Glomerular endothelial cell (primary cell): ENCODE data around the gene RAPGEF1. TPM values are rescaled to one million over a fixed set of nuclear protein-coding genes. Genes with fewer than 3 reads are reported as not detected.

ENCODE experiments used
- DNase-seq: peaks from one replicate; pipeline ENCODE4 v3.0.0-alpha.2; 2011; ENCODE audit warnings: low read depth, low spot score; ENCODE audit errors: extremely low read depth
- total RNA-seq: library from RNA; depleted of rRNA; stranded (reverse); fragments of >200 nt; gene quantifications from 2 replicates; pipeline ENCODE4 v1.2.3, GENCODE V29; 2015

RAPGEF1 gene
- total RNA-seq, 1 donor from 2014 or later: 102 TPM

DNA sequence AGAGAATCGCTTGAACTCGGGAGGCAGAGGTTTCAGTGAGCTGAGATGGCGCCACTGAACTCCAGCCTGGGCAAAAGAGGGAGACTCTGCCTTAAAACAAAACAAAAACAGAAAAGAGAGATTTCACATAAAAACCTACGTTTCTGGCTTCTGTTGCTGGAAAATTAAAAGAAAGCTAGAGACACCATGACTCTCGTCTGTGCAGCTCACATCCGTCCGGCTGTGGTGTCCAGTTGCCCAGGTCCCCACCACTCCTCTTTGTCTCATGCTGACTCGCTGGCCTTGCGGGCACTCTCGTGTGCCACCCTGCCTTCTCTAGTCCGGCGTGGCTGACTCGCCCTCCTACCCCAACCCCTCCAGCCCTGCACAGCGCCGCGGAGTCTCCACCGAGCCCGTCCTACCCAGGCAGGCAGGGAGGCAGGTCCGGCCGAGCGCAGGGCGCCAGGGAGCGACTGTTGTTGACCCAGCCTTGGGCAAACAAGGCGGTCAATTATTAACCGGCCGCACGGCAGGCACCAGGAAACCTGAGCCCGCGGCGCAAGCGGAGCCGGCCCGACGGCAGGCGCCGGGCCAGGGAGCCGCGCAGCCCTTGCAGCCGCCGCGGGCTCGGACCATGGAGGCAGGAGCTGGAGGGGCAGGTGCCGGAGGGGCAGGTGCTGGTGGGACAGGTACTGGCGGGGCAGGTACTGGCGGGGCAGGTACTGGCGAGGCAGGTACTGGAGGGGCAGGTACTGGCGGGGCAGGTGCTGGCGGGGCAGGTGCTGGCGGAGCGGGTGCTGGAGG lies 194.7 kb downstream of the RAPGEF1 start, which contains the start of gene PRRT1B:
Gene PRRT1B (plus strand): TSS at position 521 of the 783 bp plus-strand sequence. CDS start 93 bp downstream, at position 614.
- no peak for DNase-seq

DNA sequence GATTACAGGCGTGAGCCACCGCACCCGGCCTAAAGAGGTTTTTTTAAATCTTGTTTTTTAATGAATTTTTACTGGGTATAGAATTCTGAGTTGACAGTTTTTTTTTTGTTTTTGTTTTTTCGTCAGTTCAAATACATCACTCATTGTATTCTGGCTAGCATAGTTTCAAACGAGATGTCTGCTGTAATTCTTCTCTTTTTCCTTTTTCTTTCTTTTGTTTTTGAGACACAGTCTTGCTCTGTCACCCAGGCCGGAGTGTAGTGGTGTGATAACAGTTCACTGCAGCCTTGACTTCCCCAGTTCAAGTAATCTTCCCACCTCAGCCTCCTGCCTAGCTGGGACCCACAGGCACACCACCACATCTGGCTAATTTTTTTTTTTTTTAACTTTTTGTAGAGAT lies 196.7 kb downstream of the RAPGEF1 start:
- no peak for DNase-seq

- DNase-seq: no peak
Measured at GRCh38 chr9:131539223-131539923, 200.5 kb downstream of the RAPGEF1 start.

GRCh38 chr9:131537946-131538345 lies 201.9 kb downstream of the RAPGEF1 start:
- no peak for DNase-seq

- DNase-seq: no peak
Measured at GRCh38 chr9:131534721-131535237, 205.1 kb downstream of the RAPGEF1 start.

DNA sequence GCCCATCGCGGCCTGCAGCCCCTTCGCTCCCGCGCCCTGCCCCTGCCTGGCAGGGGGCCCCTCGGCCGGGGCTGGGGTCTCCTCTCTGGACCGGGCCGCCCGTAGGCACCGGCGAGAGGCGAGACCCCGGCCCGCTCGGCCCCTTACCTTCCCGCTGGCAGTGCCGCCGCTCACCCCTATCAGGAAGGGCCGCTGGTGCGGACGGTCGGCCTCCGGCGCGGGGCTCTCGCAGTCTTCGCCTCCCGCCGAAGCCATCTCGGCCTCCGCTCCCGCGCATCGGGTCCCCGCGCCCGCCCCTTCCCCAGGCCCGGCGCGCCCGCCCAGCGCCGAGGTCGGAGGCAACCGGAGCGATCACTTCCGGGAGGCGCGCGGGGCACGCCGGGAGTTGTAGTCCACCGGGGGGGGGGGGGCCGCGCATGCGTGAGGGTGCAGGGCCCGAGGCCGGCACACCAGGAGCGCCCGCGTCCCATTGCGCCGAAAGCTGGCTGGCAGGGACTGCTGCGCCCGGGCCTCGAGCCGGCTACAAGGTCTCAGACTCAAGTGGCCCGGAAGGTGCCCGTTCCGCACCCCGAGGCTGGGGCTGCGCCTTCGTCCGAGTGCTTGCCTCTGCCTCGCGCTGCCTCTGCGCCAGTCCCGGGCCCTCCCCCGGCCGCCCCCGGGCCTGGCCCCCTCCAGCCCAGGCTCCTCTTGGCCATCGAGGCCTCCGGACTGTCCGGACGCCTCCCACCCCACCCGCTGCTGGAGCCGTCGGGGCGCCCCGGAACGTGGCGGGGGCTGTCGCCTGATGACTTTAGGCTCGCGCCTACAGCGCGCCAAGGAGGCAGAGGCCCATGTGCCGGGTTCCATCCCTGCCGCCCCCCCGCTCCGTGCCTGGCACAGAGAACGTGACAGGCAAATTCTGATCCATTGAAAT lies 208.7 kb downstream of the RAPGEF1 start, which contains the start of gene UCK1:
Gene UCK1 (minus strand): TSS at position 344 of the 913 bp plus-strand sequence. CDS start 89 bp downstream, at position 255.
- no peak for DNase-seq

DNA sequence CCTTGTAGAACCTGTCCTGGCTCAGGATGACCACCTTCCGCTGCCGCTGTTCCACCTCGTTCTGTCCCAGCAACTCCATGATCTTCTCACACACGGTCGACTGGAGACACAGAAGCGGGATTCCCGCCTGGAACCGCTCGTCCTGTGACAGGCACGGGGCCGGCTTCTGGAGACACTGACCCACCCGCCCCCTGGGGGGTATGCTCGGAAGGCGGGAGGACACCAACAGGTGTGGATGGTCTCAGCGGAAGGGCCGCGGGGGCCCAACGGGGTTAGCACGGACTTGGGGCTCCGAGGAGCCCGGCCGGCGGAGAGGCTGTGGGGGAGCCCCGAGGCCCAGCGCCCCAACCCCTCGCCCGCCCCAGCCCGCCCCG lies 209.3 kb downstream of the RAPGEF1 start:
- no peak for DNase-seq

GRCh38 chr9:131529597-131530545 lies 210.0 kb downstream of the RAPGEF1 start:
- no peak for DNase-seq

DNA sequence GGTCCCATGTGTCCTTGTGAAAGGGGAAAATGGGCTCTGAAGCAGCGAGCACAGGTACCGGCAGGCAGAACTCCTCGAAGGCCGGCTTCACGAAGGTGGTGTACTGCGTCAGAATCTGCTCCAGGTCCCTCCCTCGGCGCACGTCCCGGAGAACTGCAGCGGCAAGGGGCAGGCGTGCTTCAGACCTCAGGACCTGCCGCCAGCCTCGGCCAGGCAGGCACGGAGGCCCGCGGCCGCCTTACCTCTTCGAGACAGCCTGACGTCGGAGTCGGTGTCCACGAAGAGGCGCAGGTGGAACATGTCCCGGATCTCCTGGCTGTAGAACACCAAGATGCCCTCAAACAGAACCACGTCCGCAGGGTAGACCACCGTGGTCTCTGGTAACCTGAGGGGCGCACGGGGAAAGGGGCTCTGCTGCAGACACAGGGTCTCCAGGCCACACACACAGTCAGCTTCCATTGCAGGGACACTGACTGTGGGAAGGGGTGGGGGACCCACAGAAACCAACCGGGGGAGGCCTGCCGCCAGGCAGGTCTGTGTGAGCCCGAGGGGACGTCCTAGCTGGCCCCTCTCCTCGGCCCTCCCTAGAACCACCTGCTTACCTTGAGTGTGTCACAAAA lies 210.9 kb downstream of the RAPGEF1 start:
- no peak for DNase-seq

DNA sequence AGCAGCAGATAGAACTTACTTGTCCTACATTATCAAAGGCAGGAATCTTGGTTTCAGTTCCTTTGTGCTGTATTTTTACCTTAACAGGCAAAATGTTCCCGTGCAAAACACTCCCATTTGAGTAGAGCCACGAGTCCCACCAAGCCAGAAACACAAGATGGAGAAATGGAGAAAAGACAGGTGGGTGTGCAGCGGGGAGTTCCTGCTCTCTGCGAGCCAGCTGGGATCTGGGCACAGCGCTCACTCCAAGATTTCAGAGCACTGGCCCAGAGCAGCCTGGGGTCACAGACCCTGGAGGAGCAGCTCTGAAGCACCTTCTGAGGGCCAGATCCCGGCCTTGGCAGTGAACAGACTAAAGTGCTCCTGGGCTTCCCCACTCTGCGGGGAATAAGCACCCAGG lies 211.7 kb downstream of the RAPGEF1 start:
- DNase-seq: no peak

Other genes with a start within 250 kb of the RAPGEF1 start
- gene POMT1, start 237.2 kb downstream of the RAPGEF1 start, total RNA-seq: 40.0 and 43.9 TPM in 2 replicates
- 21.5 and 24.0 TPM in 2 replicates for gene UCK1, start 208.8 kb downstream of the RAPGEF1 start, total RNA-seq
- not detected in 2 replicates for gene PRRT1B, start 194.6 kb downstream of the RAPGEF1 start, total RNA-seq